Measurements from ENCODE around the gene MZT2B.
A peak's percentile ranks its signal among the peaks of the same experiment; 100 is the strongest.
"Not testable (repeated sequence)": the region's sequence is repeated elsewhere in the genome, so short reads cannot be mapped to it uniquely, and the experiment has no call there.

MZT2B gene

GRCh38 chr2:130180404-130181324 is 1.4 kb upstream of the MZT2B start:
- not testable (repeated sequence) for DNase-seq

- DNase-seq, result peak; percentile 91
Measured at GRCh38 chr2:130181325-130181879, 660 bp upstream of the MZT2B start, which contains the start of gene SMPD4. Gene SMPD4 (minus strand): TSS chr2:130181602. CDS start chr2:130176592, 5,010 bp downstream.

- DNase-seq, result peak; percentile 1
Measured at GRCh38 chr2:130182826-130183511, 907 bp downstream of the MZT2B start.

GRCh38 chr2:130183512-130184373 is 1.7 kb downstream of the MZT2B start:
- peak; percentile 1 for DNase-seq

GRCh38 chr2:130185436-130185835 is 3.4 kb downstream of the MZT2B start:
- no peak for DNase-seq

GRCh38 chr2:130185896-130186295 is 3.8 kb downstream of the MZT2B start:
- DNase-seq, result no peak

- DNase-seq, result no peak
Measured at GRCh38 chr2:130186391-130186790, 4.3 kb downstream of the MZT2B start.

GRCh38 chr2:130187268-130187667 is 5.2 kb downstream of the MZT2B start:
- no peak for DNase-seq

GRCh38 chr2:130187859-130188792 is 6.1 kb downstream of the MZT2B start:
- not testable (repeated sequence) for DNase-seq

- DNase-seq, result not testable (repeated sequence)
Measured at GRCh38 chr2:130188958-130189357, 6.9 kb downstream of the MZT2B start.

GRCh38 chr2:130190237-130190636 is 8.2 kb downstream of the MZT2B start:
- DNase-seq, result no peak

GRCh38 chr2:130191319-130191718 is 9.3 kb downstream of the MZT2B start:
- not testable (repeated sequence) for DNase-seq

- not testable (repeated sequence) for DNase-seq
Measured at GRCh38 chr2:130192451-130192850, 10.4 kb downstream of the MZT2B start.

- not testable (repeated sequence) for DNase-seq
Measured at GRCh38 chr2:130193824-130194223, 11.8 kb downstream of the MZT2B start.

GRCh38 chr2:130195089-130195635 is 13.1 kb downstream of the MZT2B start:
- not testable (repeated sequence) for DNase-seq

- DNase-seq, result not testable (repeated sequence)
Measured at GRCh38 chr2:130196052-130196451, 14.0 kb downstream of the MZT2B start.

GRCh38 chr2:130198343-130198742 is 16.3 kb downstream of the MZT2B start, which contains the start of gene TUBA3E:
Gene TUBA3E (minus strand): TSS chr2:130198439. CDS start chr2:130198360, 79 bp downstream.
- no peak for DNase-seq

GRCh38 chr2:130202518-130202917 is 20.5 kb downstream of the MZT2B start:
- not testable (repeated sequence) for DNase-seq

GRCh38 chr2:130203150-130203549 is 21.1 kb downstream of the MZT2B start:
- not testable (repeated sequence) for DNase-seq

- not testable (repeated sequence) for DNase-seq
Measured at GRCh38 chr2:130207051-130207450, 25.0 kb downstream of the MZT2B start.

GRCh38 chr2:130219147-130219546 is 37.1 kb downstream of the MZT2B start:
- not testable (repeated sequence) for DNase-seq

Measured in HCEC 1CT (cell line).